H1 (cell line): ENCODE measurements around the gene RCBTB1. TPM values are rescaled to one million over a fixed set of nuclear protein-coding genes. Genes with fewer than 3 reads are reported as not detected.

ENCODE experiments used
- CTCF ChIA-PET: fragments of 300-600 bp; sonication (Branson Sonifier 250); formaldehyde crosslinking; loops from one replicate; lab custom pipeline; 2021; ENCODE audit not compliant: partially characterized antibody; lab: Charles Lee
- POLR2A ChIA-PET: fragments of 300-600 bp; sonication (Branson Sonifier 250); formaldehyde crosslinking; loops from one replicate; lab custom pipeline; 2021; ENCODE audit warnings: inconsistent platforms; ENCODE audit not compliant: partially characterized antibody; lab: Charles Lee
- DNase-seq, 2 experiments: peaks; one replicate each; pipeline versions ENCODE4 v3.0.0 to v3.0.0-alpha.2; 2010 to 2022; ENCODE audit warnings: low spot score in 2 of 2, low read depth in 1 of 2, mixed read lengths in 1 of 2
- FAIRE-seq: peaks from 2 replicates; lab custom pipeline; 2011; peaks lifted over from hg19 to GRCh38; lab: Jason Lieb, UNC
- H2AFZ ChIP-seq: 2 replicates; pipeline ENCODE4 v1.8.1; 2012; ENCODE audit warnings: low read length, inconsistent platforms
- H2AK5ac ChIP-seq: 2 replicates; pipeline ENCODE4 v1.6.1; 2013; ENCODE audit warnings: low read depth, low read length
- H2BK120ac ChIP-seq: replicated peaks from 2 replicates; pipeline ENCODE3; 2013; ENCODE audit warnings: low read depth, low read length, inconsistent platforms
- H2BK12ac ChIP-seq: 2 replicates; pipeline ENCODE4 v1.6.1; 2013; ENCODE audit warnings: low read depth, low read length
- H2BK15ac ChIP-seq: 2 replicates; pipeline ENCODE4 v1.6.1; 2013; ENCODE audit warnings: low read length
- H2BK20ac ChIP-seq: 2 replicates; pipeline ENCODE4 v1.6.1; 2013; ENCODE audit warnings: low read length
- H2BK5ac ChIP-seq: 2 replicates; pipeline ENCODE4 v1.6.1; 2013; ENCODE audit warnings: low read depth, low read length
- H3K14ac ChIP-seq: 2 replicates; pipeline ENCODE4 v1.6.1; 2013; ENCODE audit warnings: inconsistent platforms; ENCODE audit not compliant: insufficient read length
- H3K18ac ChIP-seq: 2 replicates; pipeline ENCODE4 v1.6.1; 2013; ENCODE audit warnings: low read length; ENCODE audit errors: extremely low read depth
- H3K23ac ChIP-seq: 2 replicates; pipeline ENCODE4 v1.6.1; 2013; ENCODE audit warnings: inconsistent platforms; ENCODE audit not compliant: insufficient read length
- H3K23me2 ChIP-seq: 2 replicates; pipeline ENCODE4 v1.6.1; 2013; ENCODE audit warnings: low read depth, low read length
- H3K27ac ChIP-seq: 2 replicates; pipeline ENCODE4 v1.6.1; 2011; ENCODE audit warnings: low read depth, low read length, inconsistent platforms
- H3K27me3 ChIP-seq, 4 experiments: replicated peaks in 1 of 4; 1 replicate in 1 of 4; 2 replicates in 3 of 4; pipeline versions ENCODE4 v1.6.1 to v1.8.1; 2011 to 2013; ENCODE audit warnings: low read length in 3 of 4, mild to moderate bottlenecking in 3 of 4, inconsistent platforms in 2 of 4, mixed read lengths in 2 of 4, moderate library complexity in 1 of 4; ENCODE audit not compliant: control insufficient read depth in 3 of 4, insufficient read depth in 3 of 4; ENCODE audit errors: extremely low read depth in 1 of 4
- H3K36me3 ChIP-seq, 4 experiments: 2 replicates each; pipeline versions ENCODE4 v1.6.1 to v1.8.1; 2011 to 2013; ENCODE audit warnings: mild to moderate bottlenecking in 4 of 4, low read length in 3 of 4, moderate library complexity in 2 of 4, control low read depth in 1 of 4, inconsistent platforms in 1 of 4; ENCODE audit not compliant: insufficient read depth in 4 of 4, control insufficient read depth in 2 of 4
- H3K4ac ChIP-seq: replicated peaks from 2 replicates; pipeline ENCODE3; 2013; ENCODE audit warnings: low read length, low read depth, mixed read lengths, inconsistent platforms; ENCODE audit not compliant: insufficient read length
- H3K4me1 ChIP-seq, 4 experiments: replicated peaks in 1 of 4; 1 replicate in 1 of 4; 2 replicates in 3 of 4; pipeline versions ENCODE4 v1.6.1 to v1.8.1; 2011 to 2013; ENCODE audit warnings: low read length in 3 of 4, inconsistent platforms in 2 of 4, mixed read lengths in 1 of 4; ENCODE audit not compliant: insufficient read depth in 4 of 4, control insufficient read depth in 3 of 4
- H3K4me2 ChIP-seq, 2 experiments: 2 replicates each; pipeline versions ENCODE4 v1.6.1 to v1.8.1; 2011 to 2013; ENCODE audit warnings: low read depth in 2 of 2, low read length in 2 of 2, control low read depth in 1 of 2, inconsistent platforms in 1 of 2, mild to moderate bottlenecking in 1 of 2; ENCODE audit not compliant: insufficient read depth in 1 of 2
- H3K4me3 ChIP-seq, 4 experiments: fragments of 200-600, 300-600 bp in 1 of 4; sonication (generic), shearing (Covaris generic), sonication (Bioruptor Twin) in 1 of 4; 2 replicates each; pipeline versions ENCODE4 v1.5.1 to v1.8.1; 2011 to 2016; ENCODE audit warnings: low read length in 4 of 4, low read depth in 3 of 4, control low read depth in 2 of 4, inconsistent platforms in 2 of 4, mild to moderate bottlenecking in 2 of 4, mixed read lengths in 1 of 4, moderate library complexity in 1 of 4; ENCODE audit not compliant: insufficient read depth in 2 of 4; ENCODE audit errors: extremely low read depth in 1 of 4
- H3K56ac ChIP-seq: replicated peaks from 2 replicates; pipeline ENCODE3; 2013; ENCODE audit warnings: low read depth, mild to moderate bottlenecking, mixed read lengths, low read length, inconsistent platforms; ENCODE audit not compliant: insufficient read length
- H3K79me1 ChIP-seq: 2 replicates; pipeline ENCODE4 v1.6.1; 2013; ENCODE audit warnings: low read depth, low read length, control low read depth
- H3K79me2 ChIP-seq, 2 experiments: 2 replicates each; pipeline versions ENCODE4 v1.6.1 to v1.8.1; 2012 to 2013; ENCODE audit warnings: low read length in 2 of 2, mild to moderate bottlenecking in 2 of 2, inconsistent platforms in 1 of 2; ENCODE audit not compliant: insufficient read depth in 2 of 2, control insufficient read depth in 1 of 2
- H3K9ac ChIP-seq, 4 experiments: replicated peaks in 1 of 4; 1 replicate in 1 of 4; 2 replicates in 3 of 4; pipeline versions ENCODE4 v1.6.1 to v1.8.1; 2011 to 2013; ENCODE audit warnings: low read depth in 3 of 4, low read length in 3 of 4, control low read depth in 2 of 4, mild to moderate bottlenecking in 2 of 4, moderate library complexity in 2 of 4, inconsistent platforms in 1 of 4; ENCODE audit errors: extremely low read depth in 1 of 4
- H3K9me3 ChIP-seq, 2 experiments: 2 replicates each; pipeline versions ENCODE4 v1.6.1 to v1.8.1; 2012 to 2013; ENCODE audit warnings: mild to moderate bottlenecking in 2 of 2, moderate library complexity in 2 of 2, control low read depth in 1 of 2, inconsistent platforms in 1 of 2, low read depth in 1 of 2, low read length in 1 of 2, mixed read lengths in 1 of 2; ENCODE audit not compliant: insufficient read depth in 2 of 2
- H4K20me1 ChIP-seq, 2 experiments: replicated peaks in 1 of 2; 2 replicates each; pipeline versions ENCODE3 to v1.8.1; 2011 to 2013; ENCODE audit warnings: inconsistent platforms in 2 of 2, low read length in 2 of 2, mild to moderate bottlenecking in 1 of 2; ENCODE audit not compliant: insufficient read depth in 2 of 2, control insufficient read depth in 1 of 2
- H4K5ac ChIP-seq: 2 replicates; pipeline ENCODE4 v1.6.1; 2013; ENCODE audit warnings: low read length, low read depth, mixed read lengths, inconsistent platforms; ENCODE audit not compliant: insufficient read length
- H4K8ac ChIP-seq: 2 replicates; pipeline ENCODE4 v1.8.0; 2013; ENCODE audit warnings: mild to moderate bottlenecking, moderate library complexity, low read length, inconsistent platforms; ENCODE audit not compliant: insufficient read depth; ENCODE audit errors: extremely low read depth
- H4K91ac ChIP-seq: replicated peaks from 2 replicates; pipeline ENCODE3; 2013; ENCODE audit warnings: low read length, mixed read lengths, inconsistent platforms; ENCODE audit not compliant: insufficient read length
- CBX8 ChIP-seq: fragments of 300-800, 300-1000 bp; sonication (generic); IDR thresholded peaks from 2 replicates; pipeline ENCODE4 v1.7.1; 2016; ENCODE audit warnings: low read depth, low read length, borderline replicate concordance
- CHD2 ChIP-seq: IDR thresholded peaks from 2 replicates; pipeline ENCODE4 v1.6.1; 2012; ENCODE audit warnings: low read length, improper control_type of control experiment
- HDAC2 ChIP-seq, 2 experiments: fragments of 300-600 bp in 1 of 2; sonication (generic) in 1 of 2; IDR thresholded peaks; 2 replicates each; pipeline ENCODE4 v1.6.1; 2011 to 2012; ENCODE audit warnings: low read depth in 2 of 2, low read length in 2 of 2, mild to moderate bottlenecking in 2 of 2, moderate library complexity in 2 of 2, borderline replicate concordance in 1 of 2, inconsistent platforms in 1 of 2
- NANOG ChIP-seq: IDR thresholded peaks from 2 replicates; pipeline ENCODE4 v1.6.1; 2011; ENCODE audit warnings: low read length, low read depth, mild to moderate bottlenecking, inconsistent platforms; ENCODE audit not compliant: insufficient read depth, poor library complexity, severe bottlenecking
- PHF8 ChIP-seq: fragments of 200-600 bp; sonication (generic); conservative IDR thresholded peaks from 2 replicates; pipeline ENCODE4 v1.7.1; 2012; ENCODE audit warnings: low read depth, mild to moderate bottlenecking, inconsistent platforms, low read length, moderate library complexity
- POU5F1 ChIP-seq: IDR thresholded peaks from 2 replicates; pipeline ENCODE4 v1.6.1; 2011; ENCODE audit warnings: low read depth, mild to moderate bottlenecking, low read length, moderate library complexity
- RAD21 ChIP-seq, 2 experiments: IDR thresholded peaks in 1 of 2; conservative IDR thresholded peaks in 1 of 2; 2 replicates each; pipeline ENCODE4 v1.6.1; 2011; ENCODE audit warnings: low read depth in 2 of 2, low read length in 2 of 2, improper control_type of control experiment in 1 of 2, inconsistent platforms in 1 of 2, mild to moderate bottlenecking in 1 of 2, moderate library complexity in 1 of 2
- SAP30 ChIP-seq: fragments of 300-600 bp; sonication (generic); IDR thresholded peaks from 2 replicates; pipeline ENCODE4 v1.7.1; 2012; ENCODE audit warnings: low read length, moderate library complexity, mild to moderate bottlenecking, inconsistent platforms; ENCODE audit not compliant: insufficient read depth, insufficient replicate concordance
- SP1 ChIP-seq: IDR thresholded peaks from 2 replicates; pipeline ENCODE4 v1.6.1; 2011; ENCODE audit warnings: low read depth, low read length
- SUZ12 ChIP-seq: fragments of 200-600 bp; sonication (generic); IDR thresholded peaks from 2 replicates; pipeline ENCODE4 v1.6.1; 2012; ENCODE audit warnings: mild to moderate bottlenecking, inconsistent platforms, low read length, moderate library complexity, mixed read lengths
- WGBS, 2 experiments: shearing (Covaris generic) in 1 of 2; methylation state at CpG; one replicate each; pipeline versions ENCODE4 v1.1.6 to v1.1.7; 2013 to 2015; ENCODE audit warnings: low lambda C conversion rate in 2 of 2, mixed read lengths in 2 of 2, inconsistent platforms in 1 of 2, low coverage in 1 of 2, missing lambda C conversion rate in 1 of 2; ENCODE audit not compliant: insufficient replicate concordance in 2 of 2, insufficient coverage in 1 of 2, insufficient read length in 1 of 2; ENCODE audit errors: extremely low coverage in 1 of 2, missing lambda C conversion rate in 1 of 2; 5-methylcytosine and 5-hydroxymethylcytosine counted together
- polyA plus RNA-seq, 7 experiments: library from polyadenylated mRNA; depleted of rRNA in 3 of 7; stranded (reverse) in 5 of 7; unstranded in 2 of 7; fragments of >200 nt in 5 of 7; fragments of 200-250 nt in 2 of 7; gene quantifications; 1 replicate in 5 of 7; 2 replicates in 1 of 7; 4 replicates in 1 of 7; pipeline versions ENCODE4 v1.2.1 to v1.2.3, GENCODE V29; 2011 to 2013; ENCODE audit warnings: missing spikeins in 2 of 7, mixed read lengths in 2 of 7
- total RNA-seq: library from RNA; stranded (reverse); fragmentation: NEBNext Ultra II Directional; extraction: Animal tissue kit (Norgen Biotek cat#: 25700); gene quantifications from 2 replicates; pipeline ENCODE4 v1.2.1, GENCODE V29; 2021

The RCBTB1 gene
- total and polyA plus RNA-seq, 2 of the 8 experiments (the other 6 are each of a cell fraction or from before 2014, with no cell fraction given): 13.7 to 29.8 TPM

GRCh38 chr13:49517461-49517860, 67.9 kb downstream of the RCBTB1 start:
- CTCF ChIA-PET: interaction anchor here (0.8 to 1.9 kb wide), 4 partner anchors 14 to 214 kb away, joined by 3 to 4 read pairs (median 3); no protein-coding TSS in a partner anchor
- FAIRE-seq: no peak
- TF ChIP-seq SUZ12: no peak
- TF ChIP-seq CHD2: no peak
- TF ChIP-seq SAP30: no peak
- TF ChIP-seq NANOG: no peak
- no peak for TF ChIP-seq POU5F1
- no peak for TF ChIP-seq SP1
- TF ChIP-seq CBX8: no peak
- no peak for TF ChIP-seq PHF8
- no peak for TF ChIP-seq HDAC2 (IDR thresholded peaks at IDR 0.05; ENCODE audit: borderline replicate concordance in 1 of 2, low read depth in 2 of 2, low read length in 2 of 2)
- peak; percentile 44 to 58 for TF ChIP-seq RAD21 (IDR thresholded peaks at IDR 0.05 in 1 of 2, conservative IDR thresholded peaks at IDR 0.05 in 1 of 2; ENCODE audit: low read depth in 2 of 2, low read length in 2 of 2)

More at GRCh38 chr13:49517461-49517860, 67.9 kb downstream of the RCBTB1 start:
- Histone ChIP-seq H3K14ac (no peak overlapping the region), H2BK5ac (no peak overlapping the region), H3K18ac (no peak overlapping the region), H3K23me2 (no peaks in the 10 kb centered on the region; the same call in 1 of the 2 replicates), H2BK20ac (no peak overlapping the region), H3K4me1 (no peaks in the 10 kb centered on the region), H3K27me3 (no peaks in the 10 kb centered on the region), H2AFZ (no peak overlapping the region), H3K79me2 (no peaks in the 10 kb centered on the region), H3K23ac (no peak overlapping the region), H2BK12ac (no peak overlapping the region), H3K4me3 (no peak overlapping the region), H3K27ac (no peak overlapping the region), H3K4me2 (no peak overlapping the region), H3K36me3 (0 out of 8 replicates have a peak, but pooled peaks cover 0 to 2% (median 0%) of the 10 kb centered on the region in 4 experiments), H4K20me1 (peaks cover 0 to 3% of the 10 kb centered on the region in 2 experiments), H4K91ac (no peak overlapping the region), H3K9me3 (no peaks in the 10 kb centered on the region), H4K8ac (no peak overlapping the region), H3K79me1 (no peaks in the 10 kb centered on the region), H2AK5ac (no peak overlapping the region), H2BK15ac (no peak overlapping the region), H3K4ac (no peak overlapping the region), H2BK120ac (no peak overlapping the region), H3K56ac (no peak overlapping the region), H4K5ac (no peak overlapping the region), H3K9ac (no peak overlapping the region)
- no peak for DNase-seq
- POLR2A ChIA-PET: no interaction called here
- WGBS, 2 experiments: 74% methylated on average over 6 of the region's 6 CpGs; no CpG with 5 or more reads in 1 of the 2 experiments
